ENCODE measurements around the gene MKKS. TPM values are rescaled to one million over a fixed set of nuclear protein-coding genes. Genes with fewer than 3 reads are reported as not detected.

MKKS gene
- polyA plus RNA-seq, 2 of the 4 experiments (the other 2 are of a cell fraction), result 24.3 to 85.2 TPM

GRCh38 chr20:10448270-10449156 is 14.5 kb upstream of the MKKS start:
- peak overlapping the region; percentile 69 to 78 for H3K27ac ChIP-seq
- peak overlapping the region; percentile 0; the same call in 2 of the 3 replicates for H3K4me2 ChIP-seq
- TF ChIP-seq MAFK (IDR thresholded peaks at IDR 0.05; ENCODE audit: partially characterized antibody), result no peak
- CTCF ChIA-PET, result interaction anchor here (0.6 to 1.7 kb wide), 6 partner anchors 14 to 1961 kb away, joined by 3 to 5 read pairs (median 3); no protein-coding TSS in a partner anchor
- H3K4me1 ChIP-seq, result peaks cover 44% of the 10 kb centered on the region
- FAIRE-seq, result no peak
- POLR2A ChIA-PET, result interaction anchor here (2.3 kb wide), 1 partner anchor 14 kb away, joined by 6 read pairs; the partner anchor contains the start of genes MKKS and SLX4IP
- H3K9me3 ChIP-seq, result no peaks in the 10 kb centered on the region
- ATAC-seq, result no peak
- no peak for DNase-seq (ENCODE audit: low read depth in 1 of 2, low spot score in 1 of 2)
- H3K4me3 ChIP-seq, result no peak overlapping the region
- WGBS (ENCODE audit: missing lambda C conversion rate), result 94% methylated on average over 6 of the region's 6 CpGs

- Histone ChIP-seq H3K4me2 (peak overlapping the region; percentile 65), H3K9me3 (no peaks in the 10 kb centered on the region), H3K4me1 (peaks cover 40% of the 10 kb centered on the region), H3K27ac (peak overlapping the region; percentile 69 to 78), H3K4me3 (no peak overlapping the region; the same call in 2 of the 3 replicates)
- CTCF ChIA-PET, result interaction anchor here (0.6 to 0.7 kb wide), 2 partner anchors 214 to 508 kb away, joined by 3 read pairs; no protein-coding TSS in a partner anchor
- POLR2A ChIA-PET, result no interaction called here
- DNase-seq (ENCODE audit: low read depth in 1 of 2, low spot score in 1 of 2), result peak; percentile 86 to 91
- peak; percentile 95 to 97 for ATAC-seq
- FAIRE-seq, result peak; percentile 94
- 0% methylated on average over 3 of the region's 3 CpGs for WGBS (ENCODE audit: missing lambda C conversion rate)
- TF ChIP-seq USF2 (IDR thresholded peaks at IDR 0.05) (no peak), PHF8 (IDR thresholded peaks at IDR 0.05; ENCODE audit: borderline replicate concordance, low read depth) (no peak), KDM1A (IDR thresholded peaks at IDR 0.05; ENCODE audit: low read depth) (no peak), EHMT2 (IDR thresholded peaks at IDR 0.05; ENCODE audit: low read depth) (no peak), CEBPB (IDR thresholded peaks at IDR 0.05) (no peak), ZSCAN20 (CRISPR knock-in tag; IDR thresholded peaks at IDR 0.05) (no peak), MAFK (IDR thresholded peaks at IDR 0.05; ENCODE audit: partially characterized antibody) (no peak), HOXB13 (CRISPR knock-in tag; IDR thresholded peaks at IDR 0.05; ENCODE audit: low read depth) (peak; percentile 25; the same call in 1 of the 2 replicates), HOXA7 (CRISPR knock-in tag; IDR thresholded peaks at IDR 0.05) (no peak), NPAS2 (CRISPR knock-in tag; IDR thresholded peaks at IDR 0.05; ENCODE audit: borderline replicate concordance) (no peak), EHF (CRISPR knock-in tag; IDR thresholded peaks at IDR 0.05) (no peak), KDM5A (IDR thresholded peaks at IDR 0.05) (no peak), SREBF2 (IDR thresholded peaks at IDR 0.05) (no peak), RNF2 (IDR thresholded peaks at IDR 0.05; ENCODE audit: borderline replicate concordance, low read depth) (no peak), CTCF (IDR thresholded peaks at IDR 0.05) (peak; percentile 16; the same call in 1 of the 3 replicates), BCL3 (IDR thresholded peaks at IDR 0.05) (no peak), GATA3 (IDR thresholded peaks at IDR 0.05; ENCODE audit: borderline replicate concordance) (no peak), CBX8 (IDR thresholded peaks at IDR 0.05) (no peak), MAX (IDR thresholded peaks at IDR 0.05) (peak; percentile 72), HDAC2 (IDR thresholded peaks at IDR 0.05) (no peak), ZNF302 (CRISPR knock-in tag; IDR thresholded peaks at IDR 0.05) (no peak), CHD2 (IDR thresholded peaks at IDR 0.05; ENCODE audit: low read length, partially characterized antibody) (no peak), BHLHE40 (IDR thresholded peaks at IDR 0.05; ENCODE audit: low read depth, low read length) (no peak), ESRRA (IDR thresholded peaks at IDR 0.05; ENCODE audit: borderline replicate concordance, low read length) (no peak), HEYL (CRISPR knock-in tag; IDR thresholded peaks at IDR 0.05) (no peak), FOSL2 (IDR thresholded peaks at IDR 0.05) (peak; percentile 69), FOSL2 (CRISPR knock-in tag; IDR thresholded peaks at IDR 0.05) (peak; percentile 95), CBX2 (IDR thresholded peaks at IDR 0.05; ENCODE audit: borderline replicate concordance, low read depth) (no peak), TP53 (CRISPR knock-in tag; IDR thresholded peaks at IDR 0.05) (no peak), NFE2L2 (conservative IDR thresholded peaks at IDR 0.05; ENCODE audit: low read length) (no peak), JUNB (IDR thresholded peaks at IDR 0.05) (no peak; the same call in 1 of the 2 replicates), FOSB (CRISPR knock-in tag; IDR thresholded peaks at IDR 0.05) (no peak), POLR2A (IDR thresholded peaks at IDR 0.05; ENCODE audit: low read length) (no peak), ELK1 (IDR thresholded peaks at IDR 0.05; ENCODE audit: low read depth, low read length) (no peak)
These were observed 13.0 kb upstream of the MKKS start for GRCh38 chr20:10447028-10447427.
